ENCODE measurements around the gene HDAC11.

Gene HDAC11

DNA sequence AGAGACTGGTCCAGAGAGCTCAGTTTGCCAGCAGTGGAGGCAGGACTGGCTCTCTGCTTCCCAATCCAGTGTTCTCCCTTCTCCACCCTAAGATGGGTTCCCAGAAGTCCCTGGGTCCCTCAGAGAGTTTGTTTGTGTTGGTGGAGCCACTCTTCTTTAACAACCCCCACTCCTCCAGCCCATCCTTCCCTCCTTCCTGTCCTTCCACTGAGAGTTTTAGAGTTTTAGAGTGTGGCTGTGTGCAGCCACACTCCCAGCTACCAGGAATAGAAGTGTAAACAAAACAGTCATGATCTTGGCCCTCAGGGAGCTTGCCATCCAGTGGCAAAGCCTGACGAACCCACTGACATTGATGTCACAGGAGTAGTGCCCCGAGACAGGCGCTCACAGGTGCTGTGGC, 56.3 kb downstream of the HDAC11 start:
- no peaks in the 10 kb centered on the region for H3K27me3 ChIP-seq
- no peak for DNase-seq
- H3K9me3 ChIP-seq, result no peaks in the 10 kb centered on the region
- TF ChIP-seq CTCF (IDR thresholded peaks at IDR 0.05; ENCODE audit: low read depth, low read length), result no peak
- H3K4me3 ChIP-seq (ENCODE audit: low read depth, low read length), result no peak overlapping the region
- no peaks in the 10 kb centered on the region for H3K4me1 ChIP-seq
- H3K36me3 ChIP-seq, result no peaks in the 10 kb centered on the region

DNA sequence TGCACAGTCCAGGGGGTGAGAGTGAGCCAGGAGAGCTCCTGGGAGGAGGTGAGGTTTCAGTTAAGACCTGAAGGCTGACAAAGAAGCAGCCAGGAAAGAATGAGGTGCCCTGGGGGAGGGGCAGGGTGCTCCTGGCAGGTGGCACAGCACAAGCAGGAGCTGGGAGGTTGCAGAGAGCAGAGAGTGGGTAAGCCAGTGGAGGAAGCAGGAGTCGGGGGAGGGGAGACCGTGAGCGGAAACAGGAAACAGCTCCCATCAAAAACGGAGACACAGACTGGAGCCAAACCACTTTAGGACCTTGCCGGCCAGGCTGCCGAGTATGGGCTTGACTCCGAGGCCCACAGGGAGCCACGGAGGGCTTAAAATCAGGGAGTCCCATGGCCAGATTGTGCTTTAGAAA, 56.7 kb downstream of the HDAC11 start:
- no peaks in the 10 kb centered on the region for H3K9me3 ChIP-seq
- no peaks in the 10 kb centered on the region for H3K4me1 ChIP-seq
- no peak for DNase-seq
- no peaks in the 10 kb centered on the region for H3K36me3 ChIP-seq
- no peak overlapping the region for H3K4me3 ChIP-seq (ENCODE audit: low read depth, low read length)
- no peaks in the 10 kb centered on the region for H3K27me3 ChIP-seq
- TF ChIP-seq CTCF (IDR thresholded peaks at IDR 0.05; ENCODE audit: low read depth, low read length), result no peak

DNA sequence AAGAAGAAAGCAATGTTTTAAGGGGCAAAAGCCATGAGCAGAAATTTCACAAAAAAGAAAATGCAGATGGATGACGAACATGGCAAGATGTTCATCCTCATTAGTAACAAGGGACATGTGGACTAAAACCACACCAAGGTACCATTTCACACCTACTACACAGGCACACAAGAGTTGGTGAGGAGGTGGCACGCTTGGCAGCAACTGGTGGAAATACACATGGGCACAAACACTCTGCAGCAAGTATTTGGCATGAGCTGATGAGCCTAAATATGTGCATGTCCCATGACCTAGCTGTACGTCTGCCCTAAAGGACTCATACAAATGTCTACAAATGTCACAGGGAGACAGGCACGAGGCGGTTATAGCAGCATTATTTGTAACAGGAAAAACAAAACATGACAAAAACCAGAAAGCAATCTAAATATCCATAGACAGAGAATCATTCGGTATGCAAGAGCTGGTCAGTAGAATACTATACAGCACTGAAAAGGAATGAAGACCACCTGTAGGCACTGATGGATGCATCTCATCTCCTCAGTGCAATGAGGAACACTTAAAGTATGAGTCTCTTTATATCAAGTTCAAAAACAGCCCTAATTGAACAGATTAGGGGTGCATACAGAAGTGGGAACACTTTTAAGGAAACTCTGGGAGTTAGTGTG, 57.3 kb downstream of the HDAC11 start:
- no peak for DNase-seq
- Histone ChIP-seq H3K4me3 (ENCODE audit: low read depth, low read length) (no peak overlapping the region), H3K4me1 (no peaks in the 10 kb centered on the region), H3K9me3 (no peaks in the 10 kb centered on the region), H3K36me3 (no peaks in the 10 kb centered on the region), H3K27me3 (no peaks in the 10 kb centered on the region)
- no peak for TF ChIP-seq CTCF (IDR thresholded peaks at IDR 0.05; ENCODE audit: low read depth, low read length)

GRCh38 chr3:13537909-13538296, 57.8 kb downstream of the HDAC11 start:
- H3K4me3 ChIP-seq (ENCODE audit: low read depth, low read length), result no peak overlapping the region
- DNase-seq, result no peak
- H3K4me1 ChIP-seq, result no peaks in the 10 kb centered on the region
- no peak for TF ChIP-seq CTCF (IDR thresholded peaks at IDR 0.05; ENCODE audit: low read depth, low read length)
- no peaks in the 10 kb centered on the region for H3K27me3 ChIP-seq
- H3K36me3 ChIP-seq, result no peaks in the 10 kb centered on the region
- no peaks in the 10 kb centered on the region for H3K9me3 ChIP-seq

- Histone ChIP-seq H3K4me1 (no peaks in the 10 kb centered on the region), H3K36me3 (no peaks in the 10 kb centered on the region), H3K4me3 (ENCODE audit: low read depth, low read length) (no peak overlapping the region), H3K27me3 (no peaks in the 10 kb centered on the region), H3K9me3 (no peaks in the 10 kb centered on the region)
- TF ChIP-seq CTCF (IDR thresholded peaks at IDR 0.05; ENCODE audit: low read depth, low read length), result no peak
- no peak for DNase-seq
Observed at GRCh38 chr3:13538520-13539291, 58.6 kb downstream of the HDAC11 start.

DNA sequence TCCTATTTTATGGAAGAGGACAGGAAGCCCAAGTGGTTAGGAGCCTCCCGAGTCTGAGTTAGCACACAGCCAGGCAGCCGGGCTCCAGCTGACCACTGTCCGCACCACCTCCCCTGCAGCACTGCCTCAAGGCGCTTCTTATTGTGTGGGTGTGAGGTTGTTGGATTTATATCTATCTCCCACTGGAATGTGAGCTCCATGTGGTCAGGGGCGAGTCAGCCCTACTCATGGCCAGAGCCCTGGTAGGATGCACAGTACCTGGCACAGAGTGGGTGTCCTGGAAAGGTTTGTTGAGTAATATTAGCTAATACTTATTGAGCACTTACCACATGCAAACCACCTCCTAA, 59.2 kb downstream of the HDAC11 start:
- Histone ChIP-seq H3K36me3 (no peaks in the 10 kb centered on the region), H3K4me3 (ENCODE audit: low read depth, low read length) (no peak overlapping the region), H3K4me1 (no peaks in the 10 kb centered on the region), H3K27me3 (no peaks in the 10 kb centered on the region), H3K9me3 (no peaks in the 10 kb centered on the region)
- TF ChIP-seq CTCF (IDR thresholded peaks at IDR 0.05; ENCODE audit: low read depth, low read length), result no peak
- no peak for DNase-seq

Measured in BE2C (cell line).